B cell (primary cell): Measurements from ENCODE around the gene SEMA6A. TPM values are rescaled to one million over a fixed set of nuclear protein-coding genes. Genes with fewer than 3 reads are reported as not detected.

Experiments used
- ATAC-seq: fragments of 200-7000 bp; cut with Tn5 transposase; one replicate; pipeline ENCODE4 v1.10.0; 2021; ENCODE audit warnings: low read depth, mild to moderate bottlenecking, moderate number of reproducible peaks, moderate library complexity
- CTCF ChIA-PET: fragments of 350-600 bp; sonication (Branson Sonifier 250); formaldehyde crosslinking; loops from one replicate; lab custom pipeline; 2021; ENCODE audit warnings: antibody characterized with exemption, inconsistent platforms; lab: Charles Lee
- POLR2A ChIA-PET: fragments of 350-600 bp; sonication (Branson Sonifier 250); formaldehyde crosslinking; loops from one replicate; lab custom pipeline; 2021; ENCODE audit warnings: antibody characterized with exemption; lab: Charles Lee
- DNase-seq: peaks from one replicate; pipeline ENCODE4 v3.0.0; 2013
- H2AFZ ChIP-seq: 2 replicates; pipeline ENCODE4 v1.6.1; 2012; ENCODE audit warnings: mild to moderate bottlenecking, low read depth, low read length; ENCODE audit not compliant: insufficient read depth, poor library complexity, severe bottlenecking
- H3K27ac ChIP-seq, 2 donors: 1 replicate in 1 of 2; 2 replicates in 1 of 2; pipeline ENCODE4 v1.5.1; 2012 to 2013; ENCODE audit warnings: low read length in 2 of 2, mild to moderate bottlenecking in 2 of 2, moderate library complexity in 1 of 2
- H3K27me3 ChIP-seq, 4 experiments: fragments of 200-600 bp in 1 of 4; sonication (generic) in 1 of 4; replicated peaks in 1 of 4; 1 replicate in 2 of 4; 2 replicates in 2 of 4; pipeline versions ENCODE4 v1.6.1 to v1.7.0; 2013 to 2016; ENCODE audit warnings: low read length in 3 of 4, mild to moderate bottlenecking in 2 of 4, mixed read lengths in 1 of 4, moderate library complexity in 1 of 4; ENCODE audit not compliant: insufficient read depth in 4 of 4, control insufficient read depth in 3 of 4; ENCODE audit errors: control extremely low read depth in 1 of 4
- H3K36me3 ChIP-seq, 2 experiments: replicated peaks in 1 of 2; 1 replicate in 1 of 2; 2 replicates in 1 of 2; pipeline versions ENCODE4 v1.6.1 to v1.7.1; 2013; ENCODE audit warnings: low read length in 1 of 2; ENCODE audit not compliant: insufficient read depth in 2 of 2, control insufficient read depth in 1 of 2; ENCODE audit errors: control extremely low read depth in 1 of 2, extremely low read depth in 1 of 2
- H3K4me1 ChIP-seq, 2 donors: fragments of 200-600 bp in 1 of 2; sonication (generic) in 1 of 2; 1 replicate in 1 of 2; 2 replicates in 1 of 2; pipeline versions ENCODE4 v1.5.1 to v1.6.1; 2013 to 2017; ENCODE audit warnings: low read length in 2 of 2; ENCODE audit not compliant: control insufficient read depth in 2 of 2, insufficient read depth in 2 of 2
- H3K4me2 ChIP-seq: replicated peaks from 2 replicates; pipeline ENCODE3; 2012; ENCODE audit warnings: mild to moderate bottlenecking, low read depth, low read length; ENCODE audit not compliant: poor library complexity, severe bottlenecking
- H3K4me3 ChIP-seq, 5 experiments: fragments of 200-600 bp in 1 of 5; sonication (generic) in 1 of 5; 1 replicate in 3 of 5; 2 replicates in 2 of 5; pipeline versions ENCODE4 v1.5.1 to v1.7.0; 2011 to 2016; ENCODE audit warnings: low read length in 4 of 5, mild to moderate bottlenecking in 4 of 5, low read depth in 2 of 5, control low read depth in 1 of 5, moderate library complexity in 1 of 5; ENCODE audit not compliant: insufficient read depth in 1 of 5; ENCODE audit errors: control extremely low read depth in 1 of 5, extremely low read depth in 1 of 5
- H3K79me2 ChIP-seq: fragments of 200-600 bp; sonication (generic); one replicate; pipeline ENCODE4 v1.6.0; 2016; ENCODE audit warnings: low read length; ENCODE audit not compliant: control insufficient read depth, insufficient read depth
- H3K9ac ChIP-seq: fragments of 200-600 bp; sonication (generic); 2 replicates; pipeline ENCODE4 v1.6.1; 2017; ENCODE audit warnings: mild to moderate bottlenecking, low read length, moderate library complexity
- H3K9me3 ChIP-seq, 3 donors: one replicate each; pipeline versions ENCODE4 v1.6.1 to v1.7.1; 2013; ENCODE audit warnings: low read length in 2 of 3; ENCODE audit not compliant: control insufficient read depth in 2 of 3, insufficient read depth in 1 of 3; ENCODE audit errors: control extremely low read depth in 1 of 3
- H4K20me1 ChIP-seq: 2 replicates; pipeline ENCODE4 v1.6.0; 2012; ENCODE audit warnings: mild to moderate bottlenecking, low read length; ENCODE audit not compliant: insufficient read depth, control insufficient read depth, poor library complexity, severe bottlenecking
- H3K27ac Mint-ChIP-seq: one replicate; pipeline ENCODE4 v1.8.0; 2021; ENCODE audit warnings: mixed read lengths
- H3K27me3 Mint-ChIP-seq: one replicate; pipeline ENCODE4 v1.8.0; 2021; ENCODE audit warnings: mixed read lengths
- H3K4me1 Mint-ChIP-seq: one replicate; pipeline ENCODE4 v1.8.0; 2021; ENCODE audit warnings: mixed read lengths
- H3K4me3 Mint-ChIP-seq: one replicate; pipeline ENCODE4 v1.8.0; 2021; ENCODE audit warnings: mixed read lengths
- H3K9me3 Mint-ChIP-seq: one replicate; pipeline ENCODE4 v1.8.0; 2022; ENCODE audit warnings: mixed read lengths; ENCODE audit not compliant: insufficient read depth
- EZH2 ChIP-seq: IDR thresholded peaks from 2 replicates; pipeline ENCODE4 v1.6.1; 2012; ENCODE audit warnings: borderline replicate concordance, low read depth, mild to moderate bottlenecking, moderate library complexity, low read length; ENCODE audit not compliant: insufficient read depth, poor library complexity, severe bottlenecking
- WGBS: methylation state at CpG from one replicate; pipeline ENCODE4 v1.1.5; 2013; ENCODE audit warnings: missing lambda C conversion rate; ENCODE audit not compliant: insufficient coverage; 5-methylcytosine and 5-hydroxymethylcytosine counted together
- intact Hi-C: fragments of 100-400 bp; cut with micrococcal nuclease; formaldehyde crosslinking; loops from one replicate; pipeline ENCODE4 v1.10.0; 2022
- polyA plus RNA-seq: library from polyadenylated mRNA; depleted of rRNA; stranded (reverse); fragments of >200 nt; gene quantifications from 2 replicates; pipeline ENCODE4 v1.2.3, GENCODE V29; 2012
- total RNA-seq, 2 donors: library from RNA; stranded (reverse); fragments of 120-200 nt in 1 of 2; gene quantifications; 1 replicate in 1 of 2; 2 replicates in 1 of 2; pipeline versions ENCODE4 v1.2.3 to v1.2.4, GENCODE V29; 2013 to 2022
- TF ChIP-seq, protein P1 (sequence below): fragments of 200-600 bp; IDR thresholded peaks from one replicate; pipeline ENCODE4 v1.8.0; 2022; ENCODE audit warnings: antibody characterized with exemption, mild to moderate bottlenecking

The SEMA6A gene
- total and polyA plus RNA-seq, 2 donors (not counting 1 experiment from before 2014, with no cell fraction given), result 0.44 TPM; not detected in 1

DNA sequence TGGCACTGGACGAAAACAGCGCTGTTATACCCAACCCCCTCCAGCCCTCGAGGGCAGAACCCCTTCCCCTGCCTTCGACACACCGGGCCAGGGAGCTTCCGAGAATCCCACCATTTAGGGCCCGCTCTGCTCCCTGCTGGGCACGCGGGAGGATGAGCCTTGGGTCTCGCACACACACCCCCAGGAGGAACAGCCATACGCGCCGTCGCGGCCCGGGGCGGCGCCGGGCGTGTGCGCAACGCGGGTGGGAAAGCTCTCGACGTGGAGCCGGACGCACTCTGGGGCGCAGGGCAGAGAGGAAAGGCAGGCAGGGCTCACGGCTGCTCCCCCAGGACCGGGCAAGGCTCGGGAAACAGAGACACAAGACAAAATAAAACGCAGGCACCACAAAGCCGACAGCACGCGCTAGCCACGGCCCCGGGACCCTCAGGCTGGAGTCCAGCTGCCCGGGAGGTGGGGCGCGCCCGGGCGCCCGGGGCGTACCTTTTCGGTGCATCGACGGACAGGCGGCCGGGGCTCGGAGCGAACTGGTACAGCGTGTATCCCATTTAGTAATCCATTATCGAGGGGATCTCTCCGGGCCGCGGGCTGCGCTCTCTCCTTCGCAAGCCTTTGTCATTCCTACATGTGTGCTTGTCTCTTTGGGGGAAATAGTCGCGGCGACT, 789 bp downstream of the SEMA6A start:
- ChIA-PET POLR2A (no interaction called here), CTCF (interaction anchor here (0.6 kb wide), 1 partner anchor 26 kb away, joined by 3 read pairs; no protein-coding TSS in a partner anchor)
- no peaks in the 10 kb centered on the region for H3K9me3 Mint-ChIP-seq
- ATAC-seq (no peak), DNase-seq (peak; percentile 46)
- TF ChIP-seq, protein P1, sequence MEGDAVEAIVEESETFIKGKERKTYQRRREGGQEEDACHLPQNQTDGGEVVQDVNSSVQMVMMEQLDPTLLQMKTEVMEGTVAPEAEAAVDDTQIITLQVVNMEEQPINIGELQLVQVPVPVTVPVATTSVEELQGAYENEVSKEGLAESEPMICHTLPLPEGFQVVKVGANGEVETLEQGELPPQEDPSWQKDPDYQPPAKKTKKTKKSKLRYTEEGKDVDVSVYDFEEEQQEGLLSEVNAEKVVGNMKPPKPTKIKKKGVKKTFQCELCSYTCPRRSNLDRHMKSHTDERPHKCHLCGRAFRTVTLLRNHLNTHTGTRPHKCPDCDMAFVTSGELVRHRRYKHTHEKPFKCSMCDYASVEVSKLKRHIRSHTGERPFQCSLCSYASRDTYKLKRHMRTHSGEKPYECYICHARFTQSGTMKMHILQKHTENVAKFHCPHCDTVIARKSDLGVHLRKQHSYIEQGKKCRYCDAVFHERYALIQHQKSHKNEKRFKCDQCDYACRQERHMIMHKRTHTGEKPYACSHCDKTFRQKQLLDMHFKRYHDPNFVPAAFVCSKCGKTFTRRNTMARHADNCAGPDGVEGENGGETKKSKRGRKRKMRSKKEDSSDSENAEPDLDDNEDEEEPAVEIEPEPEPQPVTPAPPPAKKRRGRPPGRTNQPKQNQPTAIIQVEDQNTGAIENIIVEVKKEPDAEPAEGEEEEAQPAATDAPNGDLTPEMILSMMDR, result no peak
- no peak for TF ChIP-seq EZH2
- Histone ChIP-seq H3K36me3 (no peaks in the 10 kb centered on the region), H3K27me3 (peaks cover 0 to 65% (median 45%) of the 10 kb centered on the region in 4 experiments), H3K27ac (no peak overlapping the region), H2AFZ (peak overlapping the region; percentile 63), H3K79me2 (no peaks in the 10 kb centered on the region), H3K9me3 (peaks cover 0 to 24% (median 1%) of the 10 kb centered on the region in 3 donors), H3K4me3 (peak overlapping the region; percentile 19 to 76 (median 47)), H3K4me2 (peak overlapping the region; percentile 73), H3K4me1 (peaks cover 44 to 50% of the 10 kb centered on the region in 2 donors), H4K20me1 (no peaks in the 10 kb centered on the region), H3K9ac (peak overlapping the region; percentile 47)
- peaks cover 37% of the 10 kb centered on the region for H3K4me1 Mint-ChIP-seq
- H3K27me3 Mint-ChIP-seq, result peaks cover 79% of the 10 kb centered on the region
- no peak overlapping the region for H3K27ac Mint-ChIP-seq
- WGBS, result 3% methylated on average over 55 of the region's 61 CpGs
- H3K4me3 Mint-ChIP-seq, result peak overlapping the region; percentile 89
- intact Hi-C loops, result no loop called here

DNA sequence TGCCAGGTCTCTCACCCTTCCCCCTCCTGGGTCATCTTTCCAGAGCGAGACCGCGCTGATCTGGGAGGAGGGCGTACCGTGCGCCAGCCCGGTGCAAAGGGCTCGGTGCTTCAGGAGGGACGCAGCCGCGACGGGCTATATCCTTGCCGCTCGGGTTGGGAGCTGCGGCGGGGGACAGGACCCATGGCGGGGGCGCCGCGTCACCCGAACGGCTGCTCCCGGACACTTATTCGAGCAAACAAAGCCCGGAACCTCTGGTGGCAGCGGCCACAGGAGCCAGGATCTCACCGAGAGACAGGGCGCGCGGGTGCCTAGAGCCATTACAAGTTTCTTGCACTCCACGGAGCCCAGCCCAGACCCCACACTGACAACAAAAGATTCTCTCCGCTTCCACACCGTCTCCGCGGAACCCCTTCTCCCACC, 1.3 kb downstream of the SEMA6A start:
- H3K79me2 ChIP-seq, result no peaks in the 10 kb centered on the region
- WGBS, result 5% methylated on average over 35 of the region's 35 CpGs

More for the DNA sequence above, 1.3 kb downstream of the SEMA6A start:
- POLR2A ChIA-PET, result no interaction called here
- H3K4me3 ChIP-seq, result peak overlapping the region in 4 of 5 experiments; percentile 31 to 60 (median 40)
- no peaks in the 10 kb centered on the region for H3K9me3 Mint-ChIP-seq
- CTCF ChIA-PET, result no interaction called here
- peaks cover 37% of the 10 kb centered on the region for H3K4me1 Mint-ChIP-seq
- no peaks in the 10 kb centered on the region for H3K36me3 ChIP-seq
- H3K4me3 Mint-ChIP-seq, result peak overlapping the region; percentile 81
- peaks cover 0 to 24% (median 0%) of the 10 kb centered on the region in 3 donors for H3K9me3 ChIP-seq
- H3K9ac ChIP-seq, result peak overlapping the region; percentile 47
- peak overlapping the region; percentile 63 for H2AFZ ChIP-seq
- ATAC-seq (no peak), DNase-seq (peak; percentile 35)
- no peak overlapping the region for H3K27ac Mint-ChIP-seq
- TF ChIP-seq EZH2, result no peak
- TF ChIP-seq, protein P1, result no peak
- peaks cover 0 to 67% (median 42%) of the 10 kb centered on the region in 4 experiments for H3K27me3 ChIP-seq
- H3K4me1 ChIP-seq, result peaks cover 44 to 50% of the 10 kb centered on the region in 2 donors
- peaks cover 79% of the 10 kb centered on the region for H3K27me3 Mint-ChIP-seq
- intact Hi-C loops, result no loop called here
- no peaks in the 10 kb centered on the region for H4K20me1 ChIP-seq
- H3K4me2 ChIP-seq, result peak overlapping the region; percentile 73
- no peak overlapping the region for H3K27ac ChIP-seq
